Stimulated activated CD4-positive, alpha-beta T cell treated with anti-CD3 and anti-CD28 coated beads, Interleukin-15, amount 100 ng/mL, for 48 hours (primary cell): ENCODE data around the gene NRXN3.

Source experiments
- DNase-seq, 2 donors: peaks; one replicate each; pipeline ENCODE4 v3.0.0-alpha.2; 2020; ENCODE audit warnings: low read depth in 2 of 2

The NRXN3 gene

DNA sequence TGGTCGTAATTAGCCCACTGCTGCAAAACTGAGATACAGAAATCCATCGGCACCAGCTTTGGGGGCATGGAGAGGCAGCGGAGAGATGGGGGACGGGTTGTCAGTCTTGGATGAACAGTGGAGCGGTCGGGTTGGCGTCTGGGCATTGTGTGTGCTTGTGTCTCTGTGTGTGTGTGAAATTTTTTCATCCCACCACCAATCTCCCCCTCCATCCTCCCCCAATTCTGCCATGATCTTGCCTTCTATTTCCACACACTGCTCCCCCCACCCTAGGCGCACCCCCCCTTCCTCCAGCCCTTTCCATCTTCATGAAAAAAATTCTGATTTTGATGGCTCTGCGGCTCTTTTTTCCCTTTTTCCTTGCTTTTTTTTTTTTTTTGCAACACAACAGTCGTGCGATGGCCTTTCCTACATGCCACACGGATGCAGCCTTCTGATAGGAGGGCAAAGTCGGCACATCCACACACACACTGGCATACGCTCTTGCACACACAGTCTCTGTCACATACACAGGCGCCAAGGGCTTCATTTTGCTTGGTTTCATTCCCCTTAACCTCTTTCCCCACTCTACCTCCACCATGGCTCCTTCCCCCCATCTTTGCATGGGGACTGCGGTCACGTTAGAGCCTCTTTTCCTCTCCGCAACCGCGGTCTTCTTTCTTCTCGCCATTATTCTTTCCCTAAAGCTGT, 3.3 kb downstream of the NRXN3 start:
- no peak for DNase-seq

DNA sequence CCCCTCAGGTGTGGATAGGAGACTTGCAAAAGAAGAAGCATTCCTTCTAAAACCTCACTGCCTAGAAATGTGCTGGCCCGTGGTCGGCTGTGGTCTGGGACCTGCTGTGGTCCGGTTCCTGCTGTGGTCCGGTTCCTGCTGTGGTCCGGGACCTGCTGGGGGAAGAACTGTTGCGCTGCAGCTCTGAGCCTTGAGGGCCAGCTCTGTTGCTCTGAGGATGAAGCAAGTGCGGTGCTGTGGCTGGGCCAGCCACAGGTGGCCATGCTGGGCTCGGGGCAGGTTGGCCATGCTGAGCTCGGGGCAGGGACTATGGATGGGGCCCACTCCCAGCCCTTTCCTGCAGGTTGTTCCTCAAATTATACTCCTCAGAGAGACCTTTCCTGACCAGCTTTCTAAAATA, 5.2 kb downstream of the NRXN3 start:
- no peak for DNase-seq

GRCh38 chr14:78178071-78178470, 7.9 kb downstream of the NRXN3 start:
- no peak for DNase-seq

DNA sequence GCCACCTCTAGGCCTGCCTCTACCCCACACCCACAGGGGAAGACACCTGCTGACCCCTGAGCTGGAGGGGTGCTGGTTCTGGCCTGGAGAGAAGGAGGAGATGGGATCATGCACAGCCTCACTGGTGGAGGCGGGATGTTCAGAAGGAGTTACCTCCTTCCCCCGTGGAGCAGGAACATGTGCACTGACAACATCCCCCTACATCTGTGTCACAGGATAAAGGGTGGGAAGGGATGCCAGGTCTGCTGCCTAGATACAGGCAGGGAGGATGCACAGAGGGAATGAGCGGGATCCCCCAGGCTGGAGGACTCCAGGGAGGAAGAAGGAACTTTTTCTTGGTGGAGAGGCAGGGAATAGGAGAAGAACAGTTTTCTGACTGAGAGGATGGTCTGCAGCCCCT, 8.8 kb downstream of the NRXN3 start:
- no peak for DNase-seq

DNA sequence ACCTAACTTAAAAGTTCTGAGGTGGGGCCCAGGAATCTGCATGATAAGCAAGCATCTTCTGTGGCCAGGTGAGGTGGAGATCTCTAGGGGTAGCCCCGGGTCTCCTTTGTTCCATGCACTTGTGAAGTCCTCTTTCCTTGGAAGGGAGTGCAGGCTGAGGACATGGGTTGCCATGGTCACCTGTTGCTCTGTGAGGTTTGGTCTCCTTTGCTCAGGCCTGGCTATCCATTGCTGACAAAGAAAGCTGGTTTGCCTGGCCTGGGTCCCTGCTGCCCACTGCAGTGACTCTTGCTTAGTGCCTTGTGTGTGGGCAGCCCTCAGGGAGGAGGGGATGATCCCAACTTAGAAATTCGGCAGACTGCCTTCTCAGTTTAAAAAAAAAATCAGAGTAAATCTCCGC, 11.1 kb downstream of the NRXN3 start:
- DNase-seq: no peak

GRCh38 chr14:78182722-78183121, 12.5 kb downstream of the NRXN3 start:
- DNase-seq: no peak

DNA sequence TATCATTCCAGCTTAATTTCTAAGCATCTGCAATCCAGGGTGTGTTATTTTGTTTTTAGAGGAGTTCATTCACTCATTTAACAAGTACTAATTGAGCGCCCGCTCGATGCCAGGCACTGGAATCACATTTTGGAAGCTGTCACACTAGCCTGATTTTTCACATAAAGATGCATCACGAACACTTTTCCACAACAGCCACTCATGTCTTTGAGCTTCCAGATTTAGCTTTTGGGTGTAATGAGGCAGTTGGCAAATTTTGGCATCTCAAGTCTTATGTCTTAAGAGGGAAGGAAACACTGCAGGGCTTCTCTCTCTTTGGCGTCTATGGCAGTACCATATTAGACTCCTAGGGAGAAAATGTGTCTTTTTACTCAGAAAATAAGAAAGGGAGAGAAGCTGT, 14.0 kb downstream of the NRXN3 start:
- no peak for DNase-seq

GRCh38 chr14:78186277-78186676, 16.1 kb downstream of the NRXN3 start:
- no peak for DNase-seq

DNA sequence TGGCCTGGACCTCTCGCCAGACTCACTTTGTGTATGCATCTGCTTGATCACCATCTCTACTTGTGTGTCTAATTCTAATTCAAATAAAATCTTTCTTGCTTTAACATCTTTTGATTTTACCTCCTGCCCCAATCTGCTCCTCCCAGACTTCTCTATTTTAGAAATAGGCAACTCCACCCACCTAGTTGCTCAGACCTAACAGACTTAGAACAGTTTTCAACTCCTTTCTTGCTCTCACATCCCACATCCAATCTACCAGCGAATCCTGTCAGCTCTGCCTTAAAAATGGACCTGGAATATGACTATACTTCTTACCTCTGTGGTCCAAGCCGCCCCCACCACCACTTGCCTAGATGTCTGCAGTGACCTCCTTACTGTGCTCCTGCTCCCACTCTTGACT, 18.7 kb downstream of the NRXN3 start:
- DNase-seq: no peak

GRCh38 chr14:78195431-78195830, 25.3 kb downstream of the NRXN3 start:
- DNase-seq: no peak

GRCh38 chr14:78196323-78196722, 26.1 kb downstream of the NRXN3 start:
- DNase-seq: no peak

GRCh38 chr14:78197051-78197450, 26.9 kb downstream of the NRXN3 start:
- DNase-seq: no peak

- DNase-seq: no peak
Measured at GRCh38 chr14:78202163-78202562, 32.0 kb downstream of the NRXN3 start.

GRCh38 chr14:78202976-78203375, 32.8 kb downstream of the NRXN3 start:
- DNase-seq: no peak

GRCh38 chr14:78207414-78207813, 37.2 kb downstream of the NRXN3 start:
- DNase-seq: no peak

DNA sequence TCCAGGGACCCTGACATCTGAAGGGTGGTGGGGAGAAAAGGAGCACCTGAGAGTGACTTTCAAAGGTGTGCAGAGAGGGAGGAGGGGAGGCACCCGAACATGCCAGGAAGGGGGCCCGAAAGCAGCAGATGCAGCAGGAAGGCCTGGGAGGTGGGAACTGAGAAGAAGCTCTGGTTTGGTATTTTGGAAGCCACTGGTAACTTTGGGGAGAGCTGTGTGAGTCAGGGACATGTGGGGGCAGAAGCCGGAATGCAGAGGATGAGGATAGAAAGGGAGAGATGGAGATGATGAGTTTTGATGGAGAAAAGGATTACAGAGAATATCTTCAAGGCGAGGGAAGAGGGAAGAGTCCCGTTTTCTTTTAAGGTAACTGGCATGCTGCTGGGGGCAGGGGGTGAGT, 50.1 kb downstream of the NRXN3 start:
- DNase-seq: no peak

DNA sequence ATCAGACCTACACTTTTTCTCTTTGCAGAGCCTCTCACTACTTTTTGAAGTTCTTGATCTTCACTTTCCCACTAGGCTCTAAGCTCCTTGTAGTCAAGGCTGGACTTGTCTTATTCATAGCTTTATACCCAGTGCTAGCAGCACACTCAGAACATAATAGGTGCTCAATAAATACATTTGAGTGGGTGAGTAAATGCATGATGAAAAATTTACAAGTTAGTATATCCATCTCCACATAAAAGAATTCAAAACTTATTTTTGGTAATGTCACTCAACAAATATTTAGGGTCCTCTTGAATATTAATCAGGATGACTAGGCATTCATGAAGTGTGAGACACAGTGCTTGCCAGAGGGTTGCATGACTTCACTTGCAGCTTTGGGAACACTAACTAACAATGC, 52.6 kb downstream of the NRXN3 start:
- no peak for DNase-seq

DNA sequence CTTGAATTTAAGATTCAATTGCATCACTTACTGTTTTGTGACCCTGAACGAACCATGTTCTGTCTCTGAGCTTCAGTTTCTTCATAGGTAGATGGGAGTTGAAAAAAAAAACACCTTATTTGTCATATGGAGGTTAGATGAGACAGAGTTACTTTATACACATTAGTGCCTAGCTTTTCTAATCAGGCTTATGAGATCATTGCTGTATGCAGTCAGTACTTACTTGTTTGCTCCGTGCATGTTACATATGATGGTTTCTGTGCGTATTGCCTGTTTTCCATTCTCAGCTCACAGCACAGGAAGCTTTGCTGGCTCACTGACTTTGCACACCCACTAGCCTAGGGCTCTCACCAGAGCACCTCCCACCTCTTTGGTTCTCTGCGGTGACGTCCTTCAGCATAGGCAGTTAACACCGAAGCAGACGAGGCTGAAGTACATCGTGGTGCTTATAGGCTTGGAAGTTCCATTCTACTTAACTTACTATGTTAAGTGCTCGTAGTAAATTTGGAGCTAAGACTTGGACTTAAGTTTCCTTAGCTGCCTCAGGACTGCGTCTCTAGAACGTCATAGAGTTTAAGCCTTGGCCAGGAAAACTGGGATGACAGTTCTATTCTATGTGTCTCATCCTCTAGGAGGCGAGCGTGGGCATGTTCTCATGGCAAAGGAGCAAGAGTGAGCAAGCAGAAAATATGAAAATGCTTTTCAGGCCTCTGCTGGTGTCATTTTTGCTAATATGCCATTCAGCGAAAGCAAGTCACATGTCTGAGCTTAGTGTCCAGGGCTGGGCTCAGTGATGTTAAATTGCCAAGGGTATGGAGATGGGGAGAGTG, 57.3 kb downstream of the NRXN3 start:
- no peak for DNase-seq

DNA sequence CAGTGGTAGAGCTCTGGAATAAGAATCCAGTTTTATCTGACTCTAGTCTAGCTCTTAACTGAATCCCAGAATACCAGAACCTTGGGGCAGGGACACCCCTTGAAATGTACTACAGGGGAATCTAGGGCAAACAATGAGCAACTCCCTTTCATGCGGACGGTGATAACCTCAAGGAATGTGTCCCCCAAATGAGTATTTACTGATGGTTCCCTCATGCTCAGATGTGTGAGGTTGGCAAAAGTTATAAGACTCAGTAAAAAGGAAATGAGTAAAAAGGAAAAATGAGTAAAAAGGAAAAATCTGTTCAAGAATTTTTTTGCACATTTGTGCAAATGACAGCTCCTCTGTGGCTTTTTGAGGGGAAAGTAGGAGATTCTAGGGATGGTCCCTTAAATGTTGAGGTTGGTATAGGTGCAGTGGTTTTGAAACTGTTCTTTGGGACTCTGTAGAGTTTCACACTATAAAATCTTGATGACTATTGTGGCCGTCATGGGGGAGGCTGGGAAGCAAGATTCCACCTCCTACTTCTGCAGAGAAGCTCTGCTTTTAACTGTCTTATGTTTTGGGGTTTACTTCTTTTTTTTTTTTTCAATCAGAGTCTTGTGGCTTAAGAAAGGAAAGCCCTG, 58.6 kb downstream of the NRXN3 start:
- no peak for DNase-seq

DNA sequence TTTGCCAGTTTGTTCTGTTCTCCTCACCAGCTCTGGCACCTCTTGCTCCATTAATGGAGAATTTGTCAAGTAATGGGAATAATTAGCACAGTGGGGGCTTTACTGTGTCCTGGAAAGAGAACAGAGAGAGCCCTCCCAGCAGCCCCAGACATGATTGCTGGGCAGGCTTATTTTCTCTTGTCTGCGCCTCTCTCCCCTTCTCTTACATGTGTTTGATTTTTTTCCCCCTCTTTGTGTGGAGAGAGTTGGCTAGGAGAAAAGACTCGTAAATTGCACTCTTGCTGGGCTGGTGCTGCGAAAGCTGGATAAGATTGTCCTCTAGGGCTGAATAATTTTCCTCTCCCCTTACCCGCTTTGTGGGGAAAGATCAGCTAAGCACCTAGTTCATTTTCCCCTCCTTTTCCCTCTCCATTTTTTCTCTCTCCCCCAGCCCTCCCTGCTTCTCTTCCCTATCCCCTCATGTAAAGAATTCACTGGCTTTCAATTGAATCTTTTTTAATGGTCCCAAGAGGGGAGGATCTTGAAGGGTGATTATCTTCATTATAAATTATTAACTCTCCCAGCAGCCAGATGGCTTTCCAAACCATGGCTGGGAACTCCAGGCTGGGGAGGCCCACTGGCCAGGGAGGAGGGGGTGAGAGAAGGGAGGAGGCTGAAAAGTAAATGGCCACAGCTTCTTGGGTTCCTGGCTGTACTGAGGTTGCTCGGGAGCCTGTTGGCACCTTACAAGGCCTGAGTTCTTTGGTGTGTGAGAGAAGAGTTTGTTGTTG, 62.2 kb downstream of the NRXN3 start:
- DNase-seq: no peak

DNA sequence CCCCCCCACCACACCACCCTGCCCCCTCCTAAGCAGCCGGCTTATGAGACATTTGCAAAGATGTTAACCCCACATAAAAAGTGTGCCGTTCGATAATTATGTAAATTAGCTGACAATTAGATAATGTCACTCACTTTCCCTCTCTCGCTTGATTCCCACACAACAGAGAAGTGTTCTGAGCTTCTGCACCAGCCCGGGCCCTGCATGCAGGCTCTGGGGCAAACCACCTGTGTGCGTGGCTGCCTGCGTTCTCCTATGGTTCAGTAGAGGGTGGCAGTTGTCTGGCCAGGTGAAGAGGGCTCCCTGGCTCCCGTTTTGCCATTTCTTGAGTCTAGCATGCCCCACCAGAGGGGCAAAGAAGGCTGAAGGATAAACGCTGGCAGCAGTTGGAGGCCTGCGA, 68.0 kb downstream of the NRXN3 start:
- DNase-seq: no peak

- no peak for DNase-seq
Measured at GRCh38 chr14:78240567-78240966, 70.4 kb downstream of the NRXN3 start.
